Measurements from ENCODE around the gene CYP39A1. TPM values are rescaled to one million over a fixed set of nuclear protein-coding genes. Genes with fewer than 3 reads are reported as not detected.

CYP39A1 gene
- total and polyA plus RNA-seq, 2 experiments from 2014 or later, result 1.5 to 3.5 TPM

- peak overlapping the region; percentile 19; the same call in 1 of the 2 replicates for H2AFZ ChIP-seq
- H3K79me2 ChIP-seq (replicated peaks; ENCODE audit: insufficient read depth), result no peaks in the 10 kb centered on the region
- H3K27ac Mint-ChIP-seq, result no peak overlapping the region
- peaks cover 27% of the 10 kb centered on the region for H3K4me1 ChIP-seq (ENCODE audit: insufficient read depth)
- no peaks in the 10 kb centered on the region for H3K36me3 Mint-ChIP-seq (ENCODE audit: low read depth)
- H3K4me1 Mint-ChIP-seq, result peaks cover 22% of the 10 kb centered on the region
- TF ChIP-seq JUNB (IDR thresholded peaks at IDR 0.05; ENCODE audit: unreplicated experiment), result no peak
- no peak for TF ChIP-seq REST (IDR thresholded peaks at IDR 0.05; ENCODE audit: unreplicated experiment)
- no peak for TF ChIP-seq ZNF114 (CRISPR knock-in tag; IDR thresholded peaks at IDR 0.05)
- no peak for TF ChIP-seq CTCF (conservative IDR thresholded peaks at IDR 0.05; ENCODE audit: low read depth in 2 of 2)
- TF ChIP-seq ETS1 (IDR thresholded peaks at IDR 0.05), result no peak
- no peak for TF ChIP-seq NANOG (IDR thresholded peaks at IDR 0.05; ENCODE audit: borderline replicate concordance)
- TF ChIP-seq CREB1 (CRISPR knock-in tag; IDR thresholded peaks at IDR 0.05; ENCODE audit: low read depth), result no peak
- TF ChIP-seq STAT1 (IDR thresholded peaks at IDR 0.05; ENCODE audit: unreplicated experiment), result no peak
- TF ChIP-seq ZNF462 (CRISPR knock-in tag; IDR thresholded peaks at IDR 0.05), result no peak
- TF ChIP-seq EZH2 (IDR thresholded peaks at IDR 0.05; ENCODE audit: low read depth, unreplicated experiment), result no peak
- no peak for TF ChIP-seq ZNF331 (CRISPR knock-in tag; IDR thresholded peaks at IDR 0.05; ENCODE audit: low read depth)
- TF ChIP-seq EZH2phosphoT487 (IDR thresholded peaks at IDR 0.05; ENCODE audit: unreplicated experiment), result no peak
- no peak for TF ChIP-seq POLR2AphosphoS5 (IDR thresholded peaks at IDR 0.05; ENCODE audit: low read depth)
- no peaks in the 10 kb centered on the region for H3F3A ChIP-seq (replicated peaks; ENCODE audit: low read depth)
- no peak overlapping the region for H3K27ac ChIP-seq (ENCODE audit: low read depth)
- no peak overlapping the region for H3K4me3 Mint-ChIP-seq
- H3K9me2 ChIP-seq (ENCODE audit: insufficient read depth), result no peaks in the 10 kb centered on the region
- H3K36me3 ChIP-seq (ENCODE audit: insufficient read depth), result no peaks in the 10 kb centered on the region
- peak; percentile 57 for ATAC-seq
- DNase-seq (ENCODE audit: low spot score), result peak; percentile 24
- no peaks in the 10 kb centered on the region for H3K27me3 ChIP-seq (ENCODE audit: insufficient read depth)
- peaks cover 7% of the 10 kb centered on the region for H3K27me3 Mint-ChIP-seq (ENCODE audit: insufficient read depth, low read depth, poor library complexity)
- no peaks in the 10 kb centered on the region for H3K9me3 Mint-ChIP-seq
- no peak overlapping the region for H3K4me3 ChIP-seq
- H4K20me1 ChIP-seq (replicated peaks; ENCODE audit: insufficient read depth), result no peaks in the 10 kb centered on the region
- no peak overlapping the region for H3K4me2 ChIP-seq
Measured at GRCh38 chr6:46526607-46527006, 126.0 kb downstream of the CYP39A1 start.
